Common myeloid progenitor, CD34-positive (primary cell): ENCODE measurements around the gene TBL1Y.
A peak's percentile ranks its signal among the peaks of the same experiment; 100 is the strongest.
"Not testable (repeated sequence)": the region's sequence is repeated elsewhere in the genome, so short reads cannot be mapped to it uniquely, and the experiment has no call there.

Source experiments
- CTCF ChIA-PET: fragments of 350-600 bp; sonication (Branson Sonifier 250); formaldehyde crosslinking; loops from one replicate; lab custom pipeline; 2021; ENCODE audit warnings: antibody characterized with exemption; lab: Charles Lee
- POLR2A ChIA-PET: fragments of 350-600 bp; sonication (Branson Sonifier 250); formaldehyde crosslinking; loops from one replicate; lab custom pipeline; 2021; ENCODE audit warnings: antibody characterized with exemption; lab: Charles Lee
- DNase-seq, 3 donors: peaks; one replicate each; pipeline versions ENCODE4 v3.0.0 to v3.0.0-alpha.2; 2013
- H3K27ac ChIP-seq, 2 experiments: 1 replicate in 1 of 2; 2 replicates in 1 of 2; pipeline ENCODE4 v1.7.0; 2013; ENCODE audit warnings: inconsistent platforms in 2 of 2, low read length in 2 of 2, mild to moderate bottlenecking in 2 of 2, low read depth in 1 of 2, moderate library complexity in 1 of 2; ENCODE audit not compliant: severe bottlenecking in 2 of 2, insufficient read depth in 1 of 2, poor library complexity in 1 of 2
- H3K27me3 ChIP-seq, 5 experiments: replicated peaks in 2 of 5; 1 replicate in 3 of 5; 2 replicates in 2 of 5; pipeline versions ENCODE4 v1.6.1 to v1.7.0; 2013; ENCODE audit warnings: low read length in 4 of 5, mild to moderate bottlenecking in 2 of 5, moderate library complexity in 2 of 5, inconsistent platforms in 1 of 5; ENCODE audit not compliant: insufficient read depth in 5 of 5, control insufficient read depth in 4 of 5
- H3K36me3 ChIP-seq, 4 experiments: 1 replicate in 2 of 4; 2 replicates in 2 of 4; pipeline versions ENCODE4 v1.6.1 to v1.7.0; 2013; ENCODE audit warnings: low read length in 3 of 4, control low read depth in 1 of 4, mild to moderate bottlenecking in 1 of 4; ENCODE audit not compliant: control insufficient read depth in 4 of 4, insufficient read depth in 4 of 4
- H3K4me1 ChIP-seq, 4 experiments: 1 replicate in 3 of 4; 2 replicates in 1 of 4; pipeline versions ENCODE4 v1.6.1 to v1.7.1; 2013; ENCODE audit warnings: low read length in 3 of 4, mild to moderate bottlenecking in 3 of 4, control low read depth in 1 of 4, inconsistent platforms in 1 of 4, moderate library complexity in 1 of 4; ENCODE audit not compliant: control insufficient read depth in 4 of 4, insufficient read depth in 4 of 4; ENCODE audit errors: control extremely low read depth in 1 of 4
- H3K4me3 ChIP-seq, 7 experiments: 1 replicate in 4 of 7; 2 replicates in 3 of 7; pipeline versions ENCODE4 v1.5.1 to v1.7.0; 2013; ENCODE audit warnings: mild to moderate bottlenecking in 7 of 7, low read length in 6 of 7, moderate library complexity in 6 of 7, inconsistent platforms in 2 of 7, low read depth in 2 of 7, control low read depth in 1 of 7; ENCODE audit not compliant: insufficient read depth in 4 of 7, control insufficient read depth in 1 of 7; ENCODE audit errors: extremely low read depth in 1 of 7
- H3K9me3 ChIP-seq, 5 experiments: 1 replicate in 4 of 5; 2 replicates in 1 of 5; pipeline versions ENCODE4 v1.6.1 to v1.7.1; 2013; ENCODE audit warnings: low read length in 4 of 5, mild to moderate bottlenecking in 2 of 5, inconsistent platforms in 1 of 5, low read depth in 1 of 5, moderate library complexity in 1 of 5; ENCODE audit not compliant: control insufficient read depth in 4 of 5, insufficient read depth in 2 of 5; ENCODE audit errors: control extremely low read depth in 1 of 5
- WGBS: methylation state at CpG from one replicate; pipeline ENCODE4 v1.1.5; 2013; ENCODE audit not compliant: insufficient coverage; 5-methylcytosine and 5-hydroxymethylcytosine counted together

TBL1Y gene

DNA sequence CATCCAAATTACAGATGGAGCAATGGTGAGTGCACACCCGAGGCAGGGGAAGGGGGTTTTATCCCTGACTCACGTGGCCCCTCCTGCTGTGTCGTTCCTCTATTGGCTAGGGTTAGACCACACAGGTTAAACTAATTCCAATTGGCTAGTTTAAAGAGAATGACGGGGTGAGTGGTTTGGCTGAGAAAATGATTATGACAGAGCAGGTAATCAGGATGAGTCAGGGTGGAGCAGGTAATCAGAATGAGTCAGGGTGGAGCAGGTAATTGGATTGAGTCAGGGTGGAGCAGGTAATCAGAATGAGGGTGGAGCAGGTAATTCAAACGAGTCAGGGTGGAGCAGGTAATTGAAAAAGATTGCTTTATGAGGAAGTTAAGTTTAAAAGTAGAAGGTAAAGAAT lies 146.4 kb downstream of the TBL1Y start:
- peak in 1 of 3 donors; percentile 0 for DNase-seq
- Histone ChIP-seq H3K4me1 (no peaks in the 10 kb centered on the region), H3K36me3 (no peaks in the 10 kb centered on the region), H3K4me3 (no peak overlapping the region), H3K27me3 (no peaks in the 10 kb centered on the region), H3K9me3 (no peaks in the 10 kb centered on the region), H3K27ac (no peak overlapping the region)
- CTCF ChIA-PET, result no interaction called here
- POLR2A ChIA-PET, result no interaction called here
- no CpG with 5 or more reads among the region's 5 CpGs for WGBS

- no peaks in the 10 kb centered on the region for H3K9me3 ChIP-seq
- POLR2A ChIA-PET, result no interaction called here
- no peaks in the 10 kb centered on the region for H3K27me3 ChIP-seq
- H3K4me1 ChIP-seq, result no peaks in the 10 kb centered on the region
- CTCF ChIA-PET, result no interaction called here
- no peaks in the 10 kb centered on the region for H3K36me3 ChIP-seq
- DNase-seq, result no peak
- H3K27ac ChIP-seq, result no peak overlapping the region
- H3K4me3 ChIP-seq, result no peak overlapping the region
These were observed 168.2 kb downstream of the TBL1Y start for GRCh38 chrY:7078725-7079124.

GRCh38 chrY:7080548-7080947 lies 170.1 kb downstream of the TBL1Y start:
- H3K27ac ChIP-seq, H3K9me3 ChIP-seq, H3K27me3 ChIP-seq, H3K4me3 ChIP-seq, H3K36me3 ChIP-seq, CTCF ChIA-PET, POLR2A ChIA-PET, DNase-seq, H3K4me1 ChIP-seq: not testable (repeated sequence)
- no CpG with 5 or more reads among the region's 4 CpGs for WGBS

DNA sequence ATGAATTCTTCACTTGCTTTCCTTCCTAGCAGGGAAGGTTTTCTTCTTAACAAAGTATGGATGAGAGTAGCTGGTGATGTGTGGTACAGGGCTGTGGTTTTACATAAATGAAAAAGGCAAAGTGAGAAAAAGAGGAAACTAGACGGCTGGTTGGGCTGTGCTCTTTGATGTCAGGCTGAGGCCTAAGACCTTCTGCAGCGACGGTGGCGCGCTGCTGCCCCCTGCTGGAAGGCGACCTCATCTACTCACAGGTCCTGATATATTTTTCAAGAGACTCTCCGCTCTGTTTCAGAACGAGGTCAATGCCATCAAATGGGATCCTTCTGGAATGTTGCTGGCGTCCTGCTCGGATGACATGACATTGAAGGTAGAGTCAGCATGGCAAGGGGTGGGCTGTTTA lies 175.1 kb downstream of the TBL1Y start:
- H3K27ac ChIP-seq, result no peak overlapping the region
- no peaks in the 10 kb centered on the region for H3K36me3 ChIP-seq
- H3K4me1 ChIP-seq, result no peaks in the 10 kb centered on the region
- no peak overlapping the region for H3K4me3 ChIP-seq
- H3K27me3 ChIP-seq, result no peaks in the 10 kb centered on the region
- H3K9me3 ChIP-seq, result no peaks in the 10 kb centered on the region
- ChIA-PET CTCF (interaction anchor here (0.5 to 1.1 kb wide), 6 partner anchors 9 to 183 kb away, joined by 3 to 10 read pairs (median 4); no protein-coding TSS in a partner anchor), POLR2A (no interaction called here)
- DNase-seq, result peak in 1 of 3 donors; percentile 74
- WGBS, result no CpG with 5 or more reads among the region's 10 CpGs

DNA sequence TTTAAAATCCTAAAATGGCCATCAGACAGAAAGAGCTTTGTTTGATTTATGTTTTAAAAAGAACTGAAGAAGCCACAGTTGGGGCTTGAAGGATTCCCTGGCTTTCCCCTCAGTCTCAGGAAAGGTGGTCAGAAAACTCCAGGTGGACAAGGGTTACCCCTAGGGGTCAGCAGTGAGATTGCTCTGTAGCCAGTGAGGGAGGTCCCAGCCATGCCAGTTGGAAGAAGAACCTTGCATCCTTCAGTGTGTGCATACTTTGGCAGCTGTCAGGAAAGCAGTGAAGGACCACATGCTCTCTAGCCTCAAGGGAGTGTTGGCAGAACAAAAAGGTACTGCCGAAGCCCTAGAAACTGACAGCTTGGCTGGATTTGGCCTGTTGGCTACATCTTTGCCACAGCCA lies 182.3 kb downstream of the TBL1Y start:
- no CpG with 5 or more reads among the region's 1 CpG for WGBS
- POLR2A ChIA-PET, result no interaction called here

GRCh38 chrY:7094365-7094764 lies 183.9 kb downstream of the TBL1Y start:
- no CpG with 5 or more reads among the region's 2 CpGs for WGBS
- Histone ChIP-seq H3K27me3 (no peaks in the 10 kb centered on the region), H3K4me1 (no peaks in the 10 kb centered on the region), H3K27ac (no peak overlapping the region), H3K4me3 (no peak overlapping the region), H3K9me3 (no peaks in the 10 kb centered on the region), H3K36me3 (no peaks in the 10 kb centered on the region)
- POLR2A ChIA-PET, result no interaction called here
- CTCF ChIA-PET, result no interaction called here
- no peak for DNase-seq

More for the DNA sequence above, 182.3 kb downstream of the TBL1Y start:
- Histone ChIP-seq H3K27ac (no peak overlapping the region), H3K27me3 (no peaks in the 10 kb centered on the region), H3K4me1 (no peaks in the 10 kb centered on the region), H3K4me3 (no peak overlapping the region), H3K36me3 (no peaks in the 10 kb centered on the region), H3K9me3 (no peaks in the 10 kb centered on the region)
- CTCF ChIA-PET, result no interaction called here
- DNase-seq, result no peak

DNA sequence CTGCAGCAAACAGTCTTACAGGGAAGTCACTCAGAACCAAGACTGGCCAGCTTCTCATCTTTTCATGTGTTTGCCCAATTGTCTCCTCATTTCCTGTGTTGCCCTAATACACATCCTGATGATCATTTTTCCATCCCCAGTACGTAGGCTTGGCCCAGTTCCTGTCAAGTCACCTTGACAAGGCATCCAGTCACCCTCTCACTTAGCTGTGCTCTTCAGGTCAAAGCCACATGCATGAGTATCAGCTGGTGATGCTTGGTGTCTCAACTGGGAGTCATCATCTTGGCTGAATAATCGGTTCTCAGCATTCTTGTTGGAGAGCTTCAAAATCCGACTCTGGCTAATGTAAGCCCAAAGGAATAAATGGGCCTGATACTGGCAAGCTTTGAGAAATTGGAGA lies 186.5 kb downstream of the TBL1Y start:
- no CpG with 5 or more reads among the region's 3 CpGs for WGBS

More for the DNA sequence above, 186.5 kb downstream of the TBL1Y start:
- Histone ChIP-seq H3K4me3 (no peak overlapping the region), H3K9me3 (no peaks in the 10 kb centered on the region), H3K36me3 (no peaks in the 10 kb centered on the region), H3K4me1 (no peaks in the 10 kb centered on the region), H3K27me3 (no peaks in the 10 kb centered on the region), H3K27ac (no peak overlapping the region)
- ChIA-PET CTCF (no interaction called here), POLR2A (no interaction called here)
- no peak for DNase-seq
